Activated naive CD8-positive, alpha-beta T cell treated with anti-CD3 and anti-CD28 coated beads, Interleukin-2, amount 10 ng/mL, durations not matched to agents 7 days and 5 days (primary cell): ENCODE data around the gene ZNF784. TPM values are rescaled to one million over a fixed set of nuclear protein-coding genes. Genes with fewer than 3 reads are reported as not detected.

Experiments
- ATAC-seq: fragments of 150-1000 bp; cut with Tn5 transposase; one replicate; pipeline ENCODE4 v1.10.0; 2021; ENCODE audit warnings: low read depth, moderate library complexity
- POLR2A ChIA-PET: fragments of 350-600 bp; sonication (Branson Sonifier 250); formaldehyde crosslinking; loops from one replicate; lab custom pipeline; 2021; ENCODE audit warnings: antibody characterized with exemption; lab: Charles Lee
- DNase-seq: peaks from one replicate; pipeline ENCODE4 v3.0.0; 2021
- H3K27ac Mint-ChIP-seq: one replicate; pipeline ENCODE4 v1.8.0; 2022; ENCODE audit warnings: mild to moderate bottlenecking, mixed read lengths
- H3K27me3 Mint-ChIP-seq: one replicate; pipeline ENCODE4 v1.8.0; 2022; ENCODE audit warnings: mild to moderate bottlenecking, moderate library complexity, mixed read lengths
- H3K36me3 Mint-ChIP-seq: one replicate; pipeline ENCODE4 v1.8.0; 2021; ENCODE audit warnings: mild to moderate bottlenecking, mixed read lengths
- H3K4me1 Mint-ChIP-seq: one replicate; pipeline ENCODE4 v1.8.0; 2021; ENCODE audit warnings: mixed read lengths
- H3K4me3 Mint-ChIP-seq: one replicate; pipeline ENCODE4 v1.8.0; 2022; ENCODE audit warnings: mild to moderate bottlenecking, moderate library complexity, mixed read lengths
- H3K9me3 Mint-ChIP-seq: one replicate; pipeline ENCODE4 v1.8.0; 2021; ENCODE audit warnings: mixed read lengths
- total RNA-seq, 2 experiments: library from RNA; stranded (reverse); gene quantifications; one replicate each; pipeline ENCODE4 v1.2.3, GENCODE V29; 2021

The ZNF784 gene
- total RNA-seq, 2 experiments from 2014 or later = 6.3 to 7.6 TPM

DNA sequence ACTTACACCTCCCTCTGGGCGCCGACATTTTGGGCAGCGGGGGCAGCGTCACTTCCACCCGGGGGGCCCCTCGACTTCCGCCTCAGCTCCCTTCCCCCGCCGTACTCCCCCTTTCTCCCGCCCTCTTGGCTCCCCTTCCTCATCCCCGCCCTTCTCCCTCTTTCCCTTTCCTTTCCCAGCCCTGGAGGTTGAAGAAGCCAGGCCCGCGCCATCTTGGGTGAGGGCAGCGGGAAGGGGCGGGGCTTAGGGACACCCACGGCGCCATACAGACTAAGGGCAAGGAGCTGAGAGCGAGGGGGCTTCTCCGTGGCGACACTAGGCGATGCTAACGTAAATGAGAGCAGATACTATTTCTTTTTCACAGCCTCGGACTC, 24.9 kb downstream of the ZNF784 start, which contains the start of gene FIZ1:
Gene FIZ1 (minus strand): TSS at position 50 of the 374 bp plus-strand sequence. CDS start 1,652 bp downstream, outside the sequence.
- ATAC-seq = peak; percentile 77
- peak within 1 kb of the TSS; percentile 99 for H3K4me3 Mint-ChIP-seq
- H3K9me3 Mint-ChIP-seq = no peaks in the 10 kb centered on the region
- peaks cover 23% of the 10 kb centered on the region for H3K4me1 Mint-ChIP-seq
- peak; percentile 95 for DNase-seq
- peak within 1 kb of the TSS; percentile 99 for H3K27ac Mint-ChIP-seq
- POLR2A ChIA-PET = interaction anchor here (0.6 to 3.4 kb wide), 21 partner anchors 12 to 1151 kb away, joined by 3 to 49 read pairs (median 4); partner anchors contain the start of genes HSPBP1, ISOC2, LENG8 and PPP6R1
- peaks cover 32% of the 10 kb centered on the region for H3K36me3 Mint-ChIP-seq
- H3K27me3 Mint-ChIP-seq = no peaks in the 10 kb centered on the region

DNA sequence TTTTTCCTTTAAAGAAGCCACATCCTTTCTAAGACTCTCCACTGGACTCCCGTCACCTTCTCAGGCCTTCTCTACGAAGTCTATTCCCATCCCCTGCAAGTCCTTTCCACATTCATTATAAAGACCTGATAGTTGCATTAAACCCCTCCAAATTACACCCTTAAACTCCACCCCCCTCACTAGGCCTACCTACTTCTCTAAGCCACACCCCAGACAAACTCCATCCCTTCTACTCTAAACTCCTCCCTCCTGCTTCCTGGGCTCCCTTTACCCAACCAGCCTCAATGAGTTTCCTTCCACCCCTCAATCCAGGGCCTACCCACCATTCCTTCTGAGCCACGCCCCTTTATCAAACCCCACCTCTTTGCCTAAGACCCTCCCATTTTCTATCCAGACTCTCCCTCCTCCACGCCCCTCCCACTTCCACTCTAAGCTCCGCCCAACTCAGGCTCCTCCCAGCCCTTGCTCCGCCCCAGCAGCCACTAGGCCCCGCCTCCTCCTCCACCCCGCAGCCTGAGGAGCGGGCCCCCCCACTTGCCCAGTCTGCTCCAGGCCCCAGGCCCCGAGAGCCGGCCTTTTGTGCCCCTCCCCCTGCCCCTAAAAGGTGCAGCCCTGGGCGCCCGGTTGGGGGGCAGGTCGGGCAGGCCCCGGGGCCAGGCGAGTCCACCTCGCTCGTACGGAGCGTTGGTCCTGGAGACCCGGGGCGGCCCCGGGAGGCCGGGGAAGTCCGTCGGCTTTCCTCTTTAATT, 25.5 kb downstream of the ZNF784 start:
- POLR2A ChIA-PET = interaction anchor here (0.6 to 3.4 kb wide), 21 partner anchors 12 to 1150 kb away, joined by 3 to 49 read pairs (median 4); partner anchors contain the start of genes HSPBP1, ISOC2, LENG8 and PPP6R1
- Mint-ChIP-seq H3K27me3 (no peaks in the 10 kb centered on the region), H3K27ac (peak overlapping the region; percentile 99), H3K4me1 (peaks cover 21% of the 10 kb centered on the region), H3K4me3 (peak overlapping the region; percentile 99), H3K36me3 (peaks cover 32% of the 10 kb centered on the region), H3K9me3 (no peaks in the 10 kb centered on the region)
- peak; percentile 97 for DNase-seq
- peak; percentile 59 for ATAC-seq

DNA sequence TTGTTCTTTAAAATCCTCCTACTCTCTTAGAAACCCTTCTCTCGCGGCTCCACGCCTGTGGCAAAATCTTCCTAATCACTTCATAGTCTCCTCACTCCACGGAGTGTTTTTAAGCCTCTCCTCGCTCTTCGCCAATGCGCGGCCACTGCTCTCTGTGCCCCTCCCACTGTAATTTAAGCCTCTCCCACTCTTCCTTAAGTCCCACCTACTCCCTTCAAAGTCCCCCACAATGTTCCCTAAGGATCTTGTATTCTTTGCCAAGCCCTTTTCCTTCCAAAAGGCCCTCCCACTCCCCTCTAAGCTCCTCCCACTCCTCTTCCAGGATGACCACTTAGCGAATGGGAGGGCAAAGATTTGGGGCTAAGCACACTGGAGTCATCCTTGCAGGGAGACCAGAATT, 26.3 kb downstream of the ZNF784 start:
- POLR2A ChIA-PET = interaction anchor here (0.6 to 3.4 kb wide), 4 partner anchors 23 to 57 kb away, joined by 5 to 49 read pairs (median 13); partner anchors contain the start of genes U2AF2 and ZNF784
- no peaks in the 10 kb centered on the region for H3K9me3 Mint-ChIP-seq
- DNase-seq (no peak), ATAC-seq (no peak)
- H3K4me1 Mint-ChIP-seq = peaks cover 17% of the 10 kb centered on the region
- no peaks in the 10 kb centered on the region for H3K27me3 Mint-ChIP-seq
- no peak overlapping the region for H3K27ac Mint-ChIP-seq
- H3K36me3 Mint-ChIP-seq = peaks cover 33% of the 10 kb centered on the region
- H3K4me3 Mint-ChIP-seq = no peak overlapping the region

DNA sequence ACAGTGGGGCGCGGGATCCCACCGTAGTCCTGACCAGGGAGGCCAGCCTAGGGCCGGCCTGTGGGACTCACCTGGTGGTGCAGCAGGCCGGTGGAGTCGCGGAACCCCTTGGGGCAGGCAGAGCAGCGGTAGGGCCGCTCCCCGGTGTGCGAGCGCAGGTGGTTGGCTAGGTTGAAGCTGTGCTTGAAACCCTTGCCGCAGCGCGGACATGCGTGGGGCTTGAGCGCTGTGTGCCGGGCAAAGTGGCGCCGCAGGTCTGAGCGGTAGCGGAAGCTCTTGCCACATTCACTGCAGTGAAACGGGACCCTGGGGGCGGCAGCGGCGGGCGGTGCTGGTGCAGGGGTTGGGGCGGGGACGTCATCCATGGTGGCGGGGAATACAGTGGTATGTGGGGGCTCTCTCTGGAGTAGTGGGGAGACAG, 26.9 kb downstream of the ZNF784 start:
- Mint-ChIP-seq H3K27me3 (no peaks in the 10 kb centered on the region), H3K4me3 (no peak overlapping the region), H3K36me3 (peaks cover 33% of the 10 kb centered on the region), H3K4me1 (peaks cover 17% of the 10 kb centered on the region), H3K9me3 (no peaks in the 10 kb centered on the region), H3K27ac (no peak overlapping the region)
- DNase-seq (no peak), ATAC-seq (no peak)
- POLR2A ChIA-PET = interaction anchor here (0.6 kb wide), 1 partner anchor 23 kb away, joined by 5 read pairs; no protein-coding TSS in a partner anchor

DNA sequence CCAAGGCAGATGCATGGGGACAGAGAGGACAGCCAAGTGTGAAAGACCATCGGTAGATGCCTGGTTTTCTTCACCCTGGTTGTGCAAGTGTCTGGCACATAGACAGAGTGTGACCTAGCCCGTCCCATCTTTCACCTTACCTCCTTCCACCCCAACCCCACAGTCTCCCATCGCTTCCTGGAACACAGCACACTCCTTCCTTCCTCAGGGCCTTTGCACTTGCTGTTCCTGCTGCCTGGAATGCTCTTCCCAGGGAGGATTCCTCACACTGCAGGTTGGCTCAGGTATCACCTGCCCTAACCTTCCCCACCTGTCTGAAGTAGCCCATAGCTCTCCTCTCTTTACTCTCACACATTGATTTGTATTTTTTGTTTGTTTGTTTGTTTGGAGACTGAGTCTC, 28.1 kb downstream of the ZNF784 start:
- no peak for ATAC-seq
- DNase-seq = no peak
- Mint-ChIP-seq H3K4me1 (peaks cover 12% of the 10 kb centered on the region), H3K27ac (peak overlapping the region; percentile 73), H3K36me3 (peaks cover 33% of the 10 kb centered on the region), H3K27me3 (no peaks in the 10 kb centered on the region), H3K4me3 (no peak overlapping the region), H3K9me3 (no peaks in the 10 kb centered on the region)
- POLR2A ChIA-PET = no interaction called here

DNA sequence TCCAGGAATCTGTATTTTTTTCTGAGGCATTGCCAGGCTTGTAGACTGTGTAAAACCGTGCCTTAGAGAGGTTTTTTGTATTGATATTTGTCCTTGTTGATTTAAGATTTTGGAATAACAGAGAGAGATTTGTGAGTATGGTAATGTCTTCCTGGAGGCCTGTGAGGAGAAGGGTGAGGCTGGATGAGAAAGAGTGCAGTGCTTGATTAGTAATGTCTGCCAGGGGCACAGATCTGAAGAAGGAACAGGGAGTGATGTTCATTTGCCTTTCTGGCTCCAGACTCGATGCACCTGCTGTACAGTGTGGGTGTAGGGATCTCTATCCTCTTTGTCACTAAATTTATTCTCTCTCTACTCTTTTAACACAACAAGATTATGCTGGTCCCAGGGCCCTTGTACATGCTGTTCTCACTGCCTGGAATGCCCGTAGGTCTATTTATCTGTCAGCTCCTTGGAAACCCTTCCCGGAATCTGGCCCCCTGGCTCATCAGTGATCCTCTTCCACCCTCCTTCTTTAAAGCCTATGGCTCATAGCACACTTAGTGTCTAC, 29.3 kb downstream of the ZNF784 start:
- POLR2A ChIA-PET = no interaction called here
- no peak for DNase-seq
- no peak overlapping the region for H3K4me3 Mint-ChIP-seq
- peaks cover 8% of the 10 kb centered on the region for H3K4me1 Mint-ChIP-seq
- H3K27ac Mint-ChIP-seq = no peak overlapping the region
- H3K27me3 Mint-ChIP-seq = no peaks in the 10 kb centered on the region
- H3K9me3 Mint-ChIP-seq = no peaks in the 10 kb centered on the region
- ATAC-seq = no peak
- peaks cover 33% of the 10 kb centered on the region for H3K36me3 Mint-ChIP-seq

DNA sequence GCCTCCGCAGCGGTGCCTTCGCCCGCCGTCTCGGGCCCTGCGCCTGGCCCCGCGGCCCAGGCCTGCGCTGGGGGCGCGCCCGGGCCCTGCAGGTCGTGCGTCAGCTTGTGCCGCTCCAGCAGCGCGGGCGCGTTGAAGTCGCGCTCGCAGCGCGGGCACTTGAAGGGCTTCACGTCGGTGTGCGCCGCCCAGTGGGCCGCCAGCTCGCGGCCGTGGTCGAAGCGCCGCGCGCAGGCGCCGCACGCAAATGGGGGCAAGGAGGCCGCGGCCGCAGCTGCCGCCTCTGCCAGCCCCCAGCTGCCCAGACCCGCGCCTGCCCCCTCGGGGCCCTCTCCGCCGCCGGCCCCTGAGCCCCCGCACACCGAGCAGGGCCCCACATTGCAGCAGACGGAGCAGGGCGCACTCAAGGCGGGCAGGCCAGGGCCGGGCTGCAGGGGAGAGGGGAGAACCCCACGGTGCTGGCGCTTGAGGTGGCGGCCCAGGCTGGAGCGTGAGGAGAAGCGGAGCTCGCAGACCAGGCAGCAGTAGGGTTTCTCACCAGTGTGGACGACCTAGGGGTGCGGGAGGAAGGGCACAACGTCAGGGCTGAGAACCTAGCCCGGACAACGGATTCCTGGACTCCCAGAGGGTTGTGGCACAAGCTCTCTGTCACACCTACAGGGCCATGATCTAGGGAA, 31.1 kb downstream of the ZNF784 start:
- Mint-ChIP-seq H3K4me3 (no peak overlapping the region), H3K27ac (no peak overlapping the region), H3K4me1 (peaks cover 3% of the 10 kb centered on the region), H3K9me3 (no peaks in the 10 kb centered on the region), H3K27me3 (no peaks in the 10 kb centered on the region), H3K36me3 (peaks cover 29% of the 10 kb centered on the region)
- DNase-seq = no peak
- POLR2A ChIA-PET = interaction anchor here (1.4 kb wide), 1 partner anchor 31 kb away, joined by 3 read pairs; the partner anchor contains the start of gene ZNF784
- no peak for ATAC-seq

DNA sequence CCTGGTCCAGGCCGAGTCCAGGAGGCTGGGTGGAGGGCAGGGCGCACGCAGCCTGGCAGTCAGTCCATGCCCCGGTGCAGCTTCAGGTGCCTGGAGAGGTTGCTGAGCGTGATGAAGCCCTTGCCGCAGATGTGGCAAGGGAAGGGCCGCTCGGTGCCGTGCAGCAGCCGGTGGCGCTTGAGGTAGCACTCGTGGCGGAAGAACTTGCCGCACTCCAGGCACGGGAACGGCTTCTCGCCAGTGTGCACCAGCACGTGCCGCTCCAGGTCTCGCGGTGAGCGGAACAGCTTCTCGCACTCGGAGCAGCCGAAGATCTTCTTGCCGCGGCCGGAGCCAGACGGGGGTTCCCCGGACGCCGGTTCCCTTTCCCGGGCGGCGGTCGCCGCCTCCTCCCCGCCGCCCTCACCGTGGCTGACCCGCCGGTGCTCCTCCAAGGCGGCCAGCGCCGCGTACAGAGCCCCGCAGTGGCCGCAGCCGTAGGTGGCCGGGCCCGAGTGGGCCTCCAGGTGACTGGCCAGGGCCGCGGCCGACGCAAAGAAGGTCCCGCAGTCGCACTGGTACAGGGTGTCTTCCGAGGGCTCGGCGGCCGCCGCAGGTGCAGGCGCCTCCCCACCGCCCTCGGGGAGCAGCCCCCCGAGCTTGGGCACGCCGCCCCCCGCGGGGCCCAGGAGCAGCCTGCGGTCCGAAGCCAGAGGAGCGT, 31.8 kb downstream of the ZNF784 start:
- Mint-ChIP-seq H3K4me3 (no peak overlapping the region), H3K27ac (no peak overlapping the region), H3K4me1 (no peaks in the 10 kb centered on the region), H3K9me3 (no peaks in the 10 kb centered on the region), H3K27me3 (no peaks in the 10 kb centered on the region), H3K36me3 (peaks cover 25% of the 10 kb centered on the region)
- ATAC-seq (no peak), DNase-seq (no peak)
- POLR2A ChIA-PET = interaction anchor here (1.4 kb wide), 1 partner anchor 32 kb away, joined by 3 read pairs; the partner anchor contains the start of gene ZNF784

DNA sequence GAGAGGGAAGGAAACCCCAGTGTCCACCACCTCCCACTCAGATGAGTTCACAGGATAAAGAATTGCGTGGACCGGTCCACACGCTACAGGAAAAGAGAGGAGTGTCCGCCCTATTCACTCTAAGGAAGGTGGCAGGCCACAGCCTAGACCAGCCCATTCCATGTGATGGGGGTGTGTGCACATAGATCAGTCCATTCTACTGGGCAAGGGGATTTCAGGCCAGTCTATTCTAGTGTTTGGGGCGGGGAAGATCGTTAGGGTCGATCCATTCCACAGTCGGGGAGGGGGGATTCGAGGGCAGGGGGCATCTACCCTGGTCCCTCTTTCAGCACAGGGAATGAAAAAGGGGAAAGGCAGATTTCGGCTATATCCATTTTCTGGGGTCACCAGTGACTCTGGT, 32.8 kb downstream of the ZNF784 start:
- H3K27ac Mint-ChIP-seq = no peak overlapping the region
- no peaks in the 10 kb centered on the region for H3K9me3 Mint-ChIP-seq
- no peak for DNase-seq
- peaks cover 21% of the 10 kb centered on the region for H3K36me3 Mint-ChIP-seq
- H3K4me3 Mint-ChIP-seq = no peak overlapping the region
- POLR2A ChIA-PET = no interaction called here
- H3K4me1 Mint-ChIP-seq = peaks cover 5% of the 10 kb centered on the region
- H3K27me3 Mint-ChIP-seq = peaks cover 8% of the 10 kb centered on the region
- ATAC-seq = no peak

DNA sequence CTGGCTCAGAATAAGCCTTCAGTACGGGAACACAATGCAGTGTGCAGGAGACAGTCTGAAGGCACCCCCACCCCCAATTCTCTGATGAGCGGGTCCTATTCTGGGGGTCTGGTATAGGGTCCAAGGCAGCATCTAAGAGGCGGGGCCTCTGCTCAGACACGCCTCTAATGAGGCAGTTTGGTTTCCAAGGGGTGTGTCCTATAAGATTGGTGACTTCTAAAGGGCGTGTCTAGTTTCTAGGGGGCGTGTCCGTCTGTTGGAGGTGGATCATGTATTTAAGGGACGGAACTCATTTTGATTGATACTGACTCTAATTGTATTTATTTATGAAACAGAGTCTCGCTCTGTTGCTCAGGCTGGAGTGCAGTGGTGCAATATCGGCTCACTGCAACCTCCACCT, 33.7 kb downstream of the ZNF784 start:
- no peaks in the 10 kb centered on the region for H3K9me3 Mint-ChIP-seq
- H3K27ac Mint-ChIP-seq = no peak overlapping the region
- ATAC-seq (no peak), DNase-seq (no peak)
- POLR2A ChIA-PET = no interaction called here
- H3K36me3 Mint-ChIP-seq = peaks cover 13% of the 10 kb centered on the region
- no peak overlapping the region for H3K4me3 Mint-ChIP-seq
- H3K4me1 Mint-ChIP-seq = peaks cover 5% of the 10 kb centered on the region
- H3K27me3 Mint-ChIP-seq = peaks cover 14% of the 10 kb centered on the region

DNA sequence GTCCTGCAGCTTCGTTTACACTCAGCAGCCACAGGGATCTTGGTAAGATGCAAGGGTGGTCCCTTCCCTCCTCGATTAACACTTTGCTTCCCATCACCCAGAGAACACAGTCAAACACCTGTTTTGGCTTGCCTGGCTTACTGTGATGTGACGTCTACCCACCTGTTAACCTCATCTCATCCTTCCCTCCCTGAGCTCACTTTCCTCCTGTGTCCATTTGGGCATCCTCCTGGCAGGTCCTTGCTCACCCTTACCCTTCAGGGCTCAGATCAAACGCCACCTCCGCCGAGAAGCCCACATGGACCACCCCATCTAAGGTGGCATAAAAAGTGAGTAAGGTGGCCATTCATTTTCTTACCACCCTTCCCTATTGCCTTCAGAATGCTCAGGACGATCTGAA, 34.3 kb downstream of the ZNF784 start:
- Mint-ChIP-seq H3K27ac (no peak overlapping the region), H3K4me3 (no peak overlapping the region)

DNA sequence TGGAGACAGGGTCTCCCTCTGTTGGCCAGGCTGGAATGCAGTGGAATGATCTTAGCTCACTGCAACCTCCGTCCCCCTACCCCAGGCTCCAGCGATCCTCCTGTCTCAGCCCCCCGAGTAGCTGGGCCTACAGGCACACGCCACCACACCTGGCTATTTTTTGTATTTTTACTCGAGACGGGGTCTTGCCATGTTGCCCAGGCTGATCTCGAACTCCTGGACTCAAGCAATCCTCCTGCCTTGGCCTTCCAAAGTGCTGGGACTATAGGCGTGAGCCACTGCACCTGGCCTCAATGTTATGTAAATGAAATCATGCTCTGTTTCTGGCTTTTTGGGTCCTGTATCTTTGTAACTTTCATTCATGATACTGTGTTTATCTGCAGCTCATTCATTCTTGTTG, 35.6 kb downstream of the ZNF784 start:
- ATAC-seq (no peak), DNase-seq (no peak)
- Mint-ChIP-seq H3K4me1 (peaks cover 9% of the 10 kb centered on the region), H3K27me3 (peaks cover 24% of the 10 kb centered on the region), H3K4me3 (no peak overlapping the region), H3K36me3 (peaks cover 3% of the 10 kb centered on the region), H3K9me3 (no peaks in the 10 kb centered on the region), H3K27ac (no peak overlapping the region)
- POLR2A ChIA-PET = no interaction called here

More for the DNA sequence above, 34.3 kb downstream of the ZNF784 start:
- Mint-ChIP-seq H3K27me3 (peaks cover 19% of the 10 kb centered on the region), H3K9me3 (no peaks in the 10 kb centered on the region), H3K36me3 (peaks cover 8% of the 10 kb centered on the region), H3K4me1 (peaks cover 9% of the 10 kb centered on the region)
- DNase-seq (no peak), ATAC-seq (no peak)
- POLR2A ChIA-PET = no interaction called here
